Mucosa of gallbladder (tissue), 1 donor: ENCODE measurements around the gene RAB42. TPM values are rescaled to one million over a fixed set of nuclear protein-coding genes. Genes with fewer than 3 reads are reported as not detected.

Source experiments
- total RNA-seq: library from RNA; stranded (reverse); gene quantifications from one replicate; pipeline ENCODE4 v1.2.1, GENCODE V29; 2021
- donor health status: DM: no; HTN: no; CAD: no.

Gene RAB42
- total RNA-seq, 1 donor from 2014 or later, result 1.8 TPM

Other genes with a start within 250 kb of the RAB42 start
- gene PHACTR4, start 222.5 kb upstream of the RAB42 start, total RNA-seq, result 36.5 TPM
- gene RCC1, start 86.2 kb upstream of the RAB42 start, total RNA-seq, result 30.3 TPM
- 19.3 TPM for gene TRNAU1AP, start 39.2 kb upstream of the RAB42 start, total RNA-seq
- gene TAF12, start 50.8 kb downstream of the RAB42 start, total RNA-seq, result 16.3 TPM
- gene RNU11, start 56.3 kb downstream of the RAB42 start, total RNA-seq, result not detected
- 11.7 TPM for gene GMEB1, start 76.5 kb downstream of the RAB42 start, total RNA-seq
- gene YTHDF2, start 144.7 kb downstream of the RAB42 start, total RNA-seq, result 52.0 TPM
- gene OPRD1, start 219.9 kb downstream of the RAB42 start, total RNA-seq, result not detected